Transverse colon (tissue), 4 donors: ENCODE results near the gene ANKH. TPM values are rescaled to one million over a fixed set of nuclear protein-coding genes. Genes with fewer than 3 reads are reported as not detected.

ENCODE experiments used
- DNase-seq: peaks from one replicate; pipeline ENCODE4 v3.0.0-alpha.2; 2019
- H3K27ac ChIP-seq, 4 donors: fragments of 200-600 bp; sonication (generic); 2 replicates each; pipeline ENCODE4 v1.5.1; 2016 to 2018; ENCODE audit warnings: inconsistent platforms in 4 of 4
- H3K27me3 ChIP-seq: fragments of 200-600 bp; sonication (generic); 2 replicates; pipeline ENCODE4 v1.5.1; 2017; ENCODE audit warnings: inconsistent platforms
- H3K36me3 ChIP-seq, 4 donors: fragments of 200-600 bp; sonication (generic); 2 replicates each; pipeline ENCODE4 v1.5.1; 2017 to 2019; ENCODE audit warnings: inconsistent platforms in 4 of 4
- H3K4me1 ChIP-seq, 4 donors: fragments of 200-600 bp; sonication (generic); 2 replicates each; pipeline ENCODE4 v1.5.1; 2017 to 2020; ENCODE audit warnings: inconsistent platforms in 4 of 4
- H3K4me3 ChIP-seq, 4 donors: fragments of 200-600 bp; sonication (generic); 1 replicate in 1 of 4; 2 replicates in 3 of 4; pipeline versions ENCODE4 v1.5.1 to v1.6.1; 2017 to 2019; ENCODE audit warnings: inconsistent platforms in 4 of 4
- H3K9me3 ChIP-seq, 2 donors: fragments of 200-600 bp; sonication (generic); 2 replicates each; pipeline ENCODE4 v1.5.1; 2017 to 2019; ENCODE audit warnings: inconsistent platforms in 2 of 2
- EP300 ChIP-seq: sonication (generic); formaldehyde crosslinking; IDR thresholded peaks from one replicate; pipeline ENCODE4 v1.6.1; 2017; ENCODE audit warnings: antibody characterized with exemption, low read depth
- POLR2A ChIP-seq: fragments of 450-650 bp; IDR thresholded peaks from one replicate; pipeline ENCODE4 v1.6.1; 2016; ENCODE audit warnings: antibody characterized with exemption, mild to moderate bottlenecking, moderate library complexity
- POLR2AphosphoS5 ChIP-seq, 3 donors: sonication (generic); formaldehyde crosslinking; IDR thresholded peaks; one replicate each; pipeline ENCODE4 v1.6.1; 2016; ENCODE audit warnings: antibody characterized with exemption in 3 of 3
- WGBS, 2 donors: methylation state at CpG; one replicate each; pipeline ENCODE4 v1.1.5; 2018; ENCODE audit warnings: low coverage in 1 of 2; 5-methylcytosine and 5-hydroxymethylcytosine counted together
- in situ Hi-C, 4 donors: fragments of 200-750 bp; cut with MboI; loops; one replicate each; pipeline versions ENCODE4 v1.15.0 to v1.15.1; 2017; ENCODE audit warnings: low sequenced_read_pairs in 3 of 4, low pct_ligation_motif_present in 1 of 4, low pct_unique_long_range_greater_than_20kb in 1 of 4
- intact Hi-C: fragments of 100-400 bp; cut with DNase I; formaldehyde crosslinking; loops from one replicate; pipeline ENCODE4 v1.15.1; 2023; ENCODE audit warnings: low total_unique reads
- total RNA-seq, 4 donors: library from RNA; depleted of rRNA; stranded (reverse); fragments of >200 nt; gene quantifications; one replicate each; pipeline ENCODE4 v1.1.0, GENCODE V29; 2016
- TF ChIP-seq, protein P1 (sequence below), 5 experiments: fragments of 200-600 bp in 3 of 5; fragments of 450-650 bp in 2 of 5; sonication (generic) in 3 of 5; IDR thresholded peaks; 1 replicate in 2 of 5; 2 replicates in 3 of 5; pipeline ENCODE4 v1.5.1; 2016 to 2017; ENCODE audit warnings: antibody characterized with exemption in 5 of 5, inconsistent platforms in 3 of 5, mild to moderate bottlenecking in 2 of 5, moderate library complexity in 1 of 5

The ANKH gene
- total RNA-seq, 4 donors from 2014 or later: 24.7 to 96.5 (median 69.4) TPM

DNA sequence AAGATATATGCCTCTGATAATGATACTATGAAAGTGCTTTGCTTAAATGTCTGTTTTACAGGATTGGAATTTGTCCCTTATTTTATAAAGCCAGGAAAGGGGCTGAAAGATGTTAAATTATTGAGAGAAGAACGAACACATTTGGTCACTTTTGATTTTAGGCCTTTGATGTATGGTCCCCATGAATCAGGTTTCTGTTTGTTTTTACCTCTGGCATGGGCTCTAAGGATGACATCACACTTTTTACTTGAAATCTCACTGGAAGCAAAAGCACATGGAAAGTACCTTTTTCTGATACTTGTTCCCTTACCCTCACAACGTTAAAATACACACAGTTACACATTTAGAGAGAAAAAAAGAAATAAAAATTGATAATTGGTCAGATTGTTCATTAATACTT lies 200.2 kb downstream of the ANKH start:
- intact Hi-C loops (no loop called here), in situ Hi-C loops (no loop called here)
- 30 to 32% methylated on average over 2 of the region's 2 CpGs for WGBS, 2 donors
- no peaks in the 10 kb centered on the region for H3K36me3 ChIP-seq
- no peak overlapping the region for H3K27ac ChIP-seq
- H3K9me3 ChIP-seq: no peaks in the 10 kb centered on the region
- H3K27me3 ChIP-seq: no peaks in the 10 kb centered on the region
- no peak for DNase-seq
- no peak overlapping the region for H3K4me3 ChIP-seq
- H3K4me1 ChIP-seq: peaks cover 11 to 84% (median 31%) of the 10 kb centered on the region in 4 donors
- no peak for TF ChIP-seq POLR2AphosphoS5 (IDR thresholded peaks at IDR 0.05)
- TF ChIP-seq EP300: no peak
- TF ChIP-seq, protein P1, sequence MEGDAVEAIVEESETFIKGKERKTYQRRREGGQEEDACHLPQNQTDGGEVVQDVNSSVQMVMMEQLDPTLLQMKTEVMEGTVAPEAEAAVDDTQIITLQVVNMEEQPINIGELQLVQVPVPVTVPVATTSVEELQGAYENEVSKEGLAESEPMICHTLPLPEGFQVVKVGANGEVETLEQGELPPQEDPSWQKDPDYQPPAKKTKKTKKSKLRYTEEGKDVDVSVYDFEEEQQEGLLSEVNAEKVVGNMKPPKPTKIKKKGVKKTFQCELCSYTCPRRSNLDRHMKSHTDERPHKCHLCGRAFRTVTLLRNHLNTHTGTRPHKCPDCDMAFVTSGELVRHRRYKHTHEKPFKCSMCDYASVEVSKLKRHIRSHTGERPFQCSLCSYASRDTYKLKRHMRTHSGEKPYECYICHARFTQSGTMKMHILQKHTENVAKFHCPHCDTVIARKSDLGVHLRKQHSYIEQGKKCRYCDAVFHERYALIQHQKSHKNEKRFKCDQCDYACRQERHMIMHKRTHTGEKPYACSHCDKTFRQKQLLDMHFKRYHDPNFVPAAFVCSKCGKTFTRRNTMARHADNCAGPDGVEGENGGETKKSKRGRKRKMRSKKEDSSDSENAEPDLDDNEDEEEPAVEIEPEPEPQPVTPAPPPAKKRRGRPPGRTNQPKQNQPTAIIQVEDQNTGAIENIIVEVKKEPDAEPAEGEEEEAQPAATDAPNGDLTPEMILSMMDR (IDR thresholded peaks at IDR 0.05): no peak
- no peak for TF ChIP-seq POLR2A

DNA sequence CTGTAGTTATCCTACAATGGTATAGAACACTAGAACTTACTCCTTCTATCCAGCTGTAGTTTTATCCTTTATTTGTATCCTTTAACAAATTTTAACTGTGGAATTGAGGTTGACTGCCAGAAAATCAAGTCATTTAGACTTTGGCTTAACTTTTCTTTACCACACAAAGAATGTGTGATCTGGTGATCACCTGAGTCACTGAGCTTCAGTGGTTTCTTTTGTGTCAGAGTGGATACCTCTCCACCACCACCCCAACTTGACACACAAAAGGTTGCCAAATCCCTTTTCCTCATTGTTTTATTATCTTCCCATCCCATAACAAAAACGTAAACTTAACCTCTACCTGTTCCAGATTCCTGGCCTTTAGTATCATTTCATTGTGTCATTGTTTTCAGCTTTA lies 201.6 kb downstream of the ANKH start:
- in situ Hi-C loops (no loop called here), intact Hi-C loops (no loop called here)
- Histone ChIP-seq H3K4me1 (peaks cover 17 to 81% (median 38%) of the 10 kb centered on the region in 4 donors), H3K4me3 (no peak overlapping the region), H3K36me3 (no peaks in the 10 kb centered on the region), H3K9me3 (no peaks in the 10 kb centered on the region), H3K27me3 (no peaks in the 10 kb centered on the region), H3K27ac (no peak overlapping the region)
- WGBS, 2 donors: 42 to 48% methylated on average over 1 of the region's 1 CpG
- TF ChIP-seq POLR2A (no peak), POLR2AphosphoS5 (IDR thresholded peaks at IDR 0.05) (no peak), EP300 (no peak)
- TF ChIP-seq, protein P1 (IDR thresholded peaks at IDR 0.05): no peak
- no peak for DNase-seq

DNA sequence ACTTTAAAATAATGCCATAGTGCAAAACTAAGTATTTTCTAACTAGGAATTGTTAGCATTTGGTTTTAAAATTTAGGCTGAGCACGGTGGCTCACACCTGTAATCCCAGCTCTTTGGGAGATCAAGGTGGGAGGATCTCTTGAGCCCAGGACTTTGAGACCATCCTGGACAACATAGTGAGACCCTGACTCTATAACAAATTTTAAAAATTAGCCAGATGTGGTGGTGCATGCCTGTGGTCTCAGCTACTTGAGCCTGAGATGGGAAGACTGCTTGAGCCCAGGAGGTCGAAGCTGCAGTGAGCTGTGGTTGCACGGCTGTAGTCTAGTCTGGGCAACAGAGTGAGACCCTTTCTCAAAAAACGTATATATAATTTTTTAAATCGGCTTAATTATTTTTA lies 202.2 kb downstream of the ANKH start:
- 83 to 86% methylated on average over 5 of the region's 5 CpGs for WGBS, 2 donors
- Histone ChIP-seq H3K9me3 (no peaks in the 10 kb centered on the region), H3K4me3 (no peak overlapping the region), H3K27me3 (no peaks in the 10 kb centered on the region), H3K36me3 (no peaks in the 10 kb centered on the region), H3K27ac (no peak overlapping the region), H3K4me1 (peaks cover 17 to 77% (median 38%) of the 10 kb centered on the region in 4 donors)
- in situ Hi-C loops: no loop called here
- TF ChIP-seq POLR2A: no peak
- TF ChIP-seq, protein P1 (IDR thresholded peaks at IDR 0.05): no peak
- no peak for TF ChIP-seq EP300
- TF ChIP-seq POLR2AphosphoS5 (IDR thresholded peaks at IDR 0.05): no peak
- intact Hi-C loops: no loop called here
- no peak for DNase-seq

DNA sequence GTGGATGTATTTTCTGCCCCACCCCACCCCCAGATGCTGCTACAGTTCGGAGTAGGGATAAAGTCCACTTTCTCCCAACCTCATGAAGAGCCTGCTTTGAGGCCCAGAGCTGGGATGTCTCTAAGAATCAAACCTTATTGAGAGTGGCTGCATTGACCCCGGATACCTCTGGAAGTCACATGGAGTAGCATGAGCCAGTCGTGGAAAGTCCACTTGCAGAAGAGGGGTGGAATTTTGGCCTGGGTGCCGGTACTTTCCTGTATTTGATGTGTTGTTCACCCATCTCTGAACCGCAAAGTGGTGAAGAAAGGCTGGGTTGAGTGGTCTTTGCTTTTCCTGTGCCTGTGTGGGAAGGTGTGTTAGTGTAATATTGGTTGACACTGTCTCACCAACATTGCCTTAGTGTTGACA lies 203.4 kb downstream of the ANKH start:
- H3K27ac ChIP-seq: peak overlapping the region in 2 of 4 donors; percentile 2 to 16
- intact Hi-C loops: no loop called here
- TF ChIP-seq EP300: no peak
- TF ChIP-seq, protein P1 (IDR thresholded peaks at IDR 0.05): no peak
- TF ChIP-seq POLR2A: no peak
- TF ChIP-seq POLR2AphosphoS5 (IDR thresholded peaks at IDR 0.05): no peak
- no peak overlapping the region for H3K4me3 ChIP-seq
- no peak for DNase-seq
- H3K36me3 ChIP-seq: no peaks in the 10 kb centered on the region
- WGBS, 2 donors: 55 to 100% methylated on average over 1 to 5 of the region's 5 CpGs
- H3K4me1 ChIP-seq: peaks cover 21 to 83% (median 48%) of the 10 kb centered on the region in 4 donors
- in situ Hi-C loops: no loop called here
- no peaks in the 10 kb centered on the region for H3K27me3 ChIP-seq
- no peaks in the 10 kb centered on the region for H3K9me3 ChIP-seq
